HG02678 (cell line): ENCODE results near the gene UGT1A9.
"Not testable (repeated sequence)": the region's sequence is repeated elsewhere in the genome, so short reads cannot be mapped to it uniquely, and the experiment has no call there.

Experiments used
- ATAC-seq: cut with Tn5 transposase; IDR thresholded peaks from one replicate; pipeline ENCODE4 v1.9.1; 2021; ENCODE audit warnings: mild to moderate bottlenecking, moderate library complexity; ENCODE audit not compliant: unreplicated experiment

UGT1A9 gene

DNA sequence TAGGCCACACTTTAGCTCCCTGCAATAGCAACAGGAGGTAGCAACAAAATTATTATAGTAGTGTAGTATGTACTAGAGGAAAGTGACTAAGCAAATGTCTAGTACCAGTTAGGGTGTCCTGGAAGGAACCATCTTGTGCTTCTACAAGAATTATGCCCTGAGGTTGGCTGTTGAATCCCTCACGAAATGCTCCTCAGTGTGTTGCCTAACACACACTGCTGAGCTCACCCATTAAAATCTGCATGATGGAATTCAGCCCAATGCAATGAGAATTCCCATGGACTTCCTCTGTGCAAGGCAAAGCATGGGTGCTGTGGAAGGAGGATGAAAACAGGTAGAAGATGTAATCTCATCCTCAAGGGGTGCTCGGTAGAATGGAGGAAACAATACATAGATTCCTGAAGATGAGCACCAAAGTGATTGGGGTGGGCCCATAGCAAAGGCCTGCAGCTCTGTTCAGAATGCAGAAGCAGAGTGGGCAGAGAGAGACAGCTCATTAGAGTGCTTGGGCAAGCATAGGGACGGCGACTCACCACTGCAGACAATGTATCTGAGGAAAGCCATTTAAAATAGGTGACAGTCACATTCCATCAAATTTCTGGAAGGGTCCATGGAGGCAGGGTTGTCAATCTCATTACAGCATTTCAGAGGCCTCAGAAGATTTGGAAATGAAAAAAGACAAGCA lies 8.8 kb downstream of the UGT1A9 start:
- ATAC-seq: no peak

DNA sequence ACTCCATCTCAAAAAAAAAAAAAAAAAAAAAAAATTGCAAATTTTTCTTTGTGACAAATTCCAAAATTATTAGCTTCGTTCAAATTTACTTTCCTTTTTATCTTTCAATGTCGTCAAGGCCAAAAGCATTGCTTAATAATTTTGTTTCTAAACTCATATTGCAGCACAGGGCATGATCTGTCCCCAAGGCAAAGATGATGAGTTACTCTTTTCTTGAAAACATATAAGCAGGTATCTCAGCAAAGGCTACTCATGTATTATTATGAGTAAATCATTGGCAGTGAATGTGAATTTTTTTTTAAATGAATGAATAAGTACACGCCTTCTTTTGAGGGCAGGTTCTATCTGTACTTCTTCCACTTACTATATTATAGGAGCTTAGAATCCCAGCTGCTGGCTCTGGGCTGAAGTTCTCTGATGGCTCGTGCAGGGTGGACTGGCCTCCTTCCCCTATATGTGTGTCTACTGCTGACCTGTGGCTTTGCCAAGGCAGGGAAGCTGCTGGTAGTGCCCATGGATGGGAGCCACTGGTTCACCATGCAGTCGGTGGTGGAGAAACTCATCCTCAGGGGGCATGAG lies 9.9 kb downstream of the UGT1A9 start, which contains the start of gene UGT1A7:
UGT1A7 (plus strand) TSS at position 381 of the 579 bp plus-strand sequence; CDS start at position 418, 37 bp downstream.
- no peak for ATAC-seq

DNA sequence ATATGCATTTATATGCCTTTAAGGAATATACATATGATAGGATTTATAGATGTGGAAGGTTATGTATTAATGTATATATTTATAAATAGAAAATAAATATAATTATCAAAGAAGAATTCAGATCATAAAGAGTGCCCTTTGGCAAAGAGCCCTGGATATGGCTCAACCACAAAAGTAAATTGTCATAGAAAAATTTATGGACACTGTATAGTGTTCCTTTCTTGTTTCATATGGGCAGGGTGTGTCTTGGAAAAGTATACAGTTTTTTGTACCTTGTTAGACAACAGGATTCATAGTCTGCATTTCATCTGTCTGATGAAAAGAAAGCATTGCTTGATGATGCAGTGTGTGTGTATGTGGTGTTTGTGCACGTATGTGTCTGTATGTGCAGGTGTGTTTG lies 12.9 kb downstream of the UGT1A9 start:
- no peak for ATAC-seq

DNA sequence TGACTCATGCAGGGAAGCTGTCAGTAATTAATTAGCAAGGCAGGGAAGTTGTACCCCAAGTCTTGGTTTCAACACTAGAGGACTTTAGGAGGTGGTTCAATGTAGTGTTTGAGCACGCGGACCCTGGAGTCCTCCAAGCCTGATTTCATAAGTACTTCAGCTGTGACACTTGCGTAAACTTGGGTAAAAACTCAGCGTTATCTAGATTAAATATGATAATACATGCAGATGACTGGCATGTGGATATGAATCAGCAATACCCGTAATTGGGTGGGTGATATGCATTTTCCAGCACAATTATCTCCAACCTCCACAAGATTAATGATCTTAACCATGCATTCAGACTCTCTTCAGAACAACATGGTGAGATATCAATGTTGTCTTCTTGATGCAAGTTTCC lies 15.2 kb downstream of the UGT1A9 start:
- no peak for ATAC-seq

DNA sequence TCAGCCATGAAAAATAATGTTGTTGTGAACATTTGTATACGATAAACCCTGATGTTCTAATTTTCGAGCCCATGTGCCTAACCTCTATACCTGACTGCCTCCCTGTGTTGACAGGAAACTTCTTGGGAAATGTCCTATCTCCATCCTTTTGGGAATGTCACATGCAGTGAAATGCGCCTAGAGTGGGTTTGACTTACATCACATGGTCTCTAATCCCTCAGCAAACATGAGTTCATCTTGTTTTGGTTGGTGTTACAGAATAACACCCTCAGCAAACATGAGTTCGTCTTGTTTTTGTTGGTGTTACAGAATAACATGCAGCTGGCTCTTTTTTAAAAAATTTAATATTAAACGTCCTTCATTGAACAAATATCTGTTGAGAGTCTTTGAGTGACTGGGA lies 16.6 kb downstream of the UGT1A9 start:
- no peak for ATAC-seq

DNA sequence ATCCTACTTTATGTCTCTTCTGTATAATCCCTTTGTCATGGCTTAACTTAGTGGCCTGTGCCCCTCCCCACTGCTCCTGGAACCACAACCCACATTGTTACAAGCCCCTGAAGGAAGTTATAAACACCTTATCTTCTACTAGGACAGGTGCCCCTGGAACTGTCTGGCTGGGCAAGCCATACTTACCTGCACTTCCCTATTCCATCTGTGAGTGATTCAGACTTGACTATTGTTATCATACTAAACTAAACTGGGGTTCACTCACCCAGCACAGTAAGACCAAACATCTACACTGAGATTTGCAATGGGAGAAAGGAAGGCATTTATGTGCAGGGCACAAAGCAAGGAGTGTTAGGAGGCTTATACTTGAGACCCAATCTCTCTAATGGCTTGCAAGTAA lies 17.3 kb downstream of the UGT1A9 start:
- no peak for ATAC-seq

DNA sequence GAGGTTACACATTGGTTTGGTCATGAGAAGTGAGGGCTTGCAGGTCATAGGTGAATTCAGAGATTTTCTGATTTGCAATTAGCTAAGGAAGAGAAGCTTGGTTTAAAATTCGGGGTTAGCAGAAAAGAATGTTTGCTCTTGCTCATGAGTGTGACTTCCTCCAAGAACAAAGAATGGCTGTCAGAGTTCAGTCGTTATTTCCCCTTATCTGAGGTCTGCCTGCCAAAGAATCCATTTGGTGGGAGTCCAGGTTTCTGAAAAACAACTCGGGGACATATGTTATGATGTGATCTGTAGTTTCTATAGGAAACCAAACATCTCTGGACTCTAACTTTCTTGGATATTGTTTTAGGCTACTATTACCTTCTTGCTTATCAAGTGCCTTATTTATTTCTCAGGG lies 17.8 kb downstream of the UGT1A9 start:
- ATAC-seq: no peak

DNA sequence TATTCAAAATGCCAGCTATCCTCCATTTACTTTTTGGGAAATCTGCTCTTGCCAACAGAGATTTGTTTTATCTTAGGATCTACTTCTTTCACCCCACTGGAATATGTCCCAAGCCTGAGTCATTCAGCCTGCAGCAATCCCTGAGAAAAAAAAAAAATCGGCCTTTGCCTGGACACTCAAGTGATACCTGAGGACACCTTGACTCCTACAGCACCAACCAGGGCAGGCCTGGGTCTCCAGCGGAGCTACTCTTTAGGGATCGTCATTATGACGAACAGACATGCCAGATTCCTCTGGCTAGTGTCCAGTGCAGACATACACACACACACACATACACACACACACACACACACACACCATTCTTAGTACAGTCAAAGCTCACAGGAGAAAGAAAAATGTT lies 18.7 kb downstream of the UGT1A9 start:
- no peak for ATAC-seq

DNA sequence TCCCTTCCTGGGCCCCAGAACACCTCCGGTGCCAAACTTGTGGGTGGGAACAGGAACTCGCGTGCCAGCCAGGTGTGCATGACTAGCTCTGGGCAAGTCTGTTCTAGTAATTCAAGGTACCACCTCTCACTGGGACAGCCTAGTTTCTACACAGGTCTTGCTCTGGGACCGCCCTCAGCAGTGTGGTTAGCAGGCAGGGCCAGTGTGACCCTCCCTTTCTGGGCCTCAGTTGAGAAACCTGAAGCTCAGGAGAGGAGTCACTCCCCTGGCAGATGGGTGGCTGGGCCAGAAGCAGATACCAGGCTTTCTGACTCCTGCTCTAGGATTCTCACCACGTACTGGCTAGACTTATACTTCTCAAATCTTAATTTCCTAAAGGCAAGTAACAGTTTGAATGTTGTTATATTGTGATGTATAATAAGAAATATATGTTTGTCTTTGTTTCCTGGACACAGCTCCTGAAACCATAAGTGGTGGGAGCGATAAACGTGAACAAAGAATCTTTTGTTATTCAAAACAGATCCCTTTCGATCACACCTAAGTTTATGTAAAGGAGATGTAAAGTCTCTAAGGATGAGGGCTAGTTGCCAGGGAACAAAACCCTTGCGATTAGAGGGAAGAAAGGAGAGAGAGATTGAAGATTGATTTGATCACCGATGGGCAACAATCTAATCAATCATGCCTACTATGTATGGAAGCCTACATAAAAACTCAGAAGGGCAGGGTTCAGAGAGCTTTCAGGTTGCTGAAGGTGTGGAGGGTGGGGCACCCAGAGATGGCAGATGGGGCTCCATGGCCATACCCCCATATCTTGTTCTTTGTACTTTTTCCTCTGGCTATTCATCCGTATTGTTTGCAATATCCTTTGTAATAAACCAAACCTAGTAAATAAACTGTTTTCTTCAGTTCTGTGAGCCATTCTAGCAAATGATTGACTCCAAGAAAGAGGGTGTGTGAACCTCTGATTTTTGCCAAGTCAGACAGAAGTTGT lies 20.0 kb downstream of the UGT1A9 start:
- no peak for ATAC-seq

DNA sequence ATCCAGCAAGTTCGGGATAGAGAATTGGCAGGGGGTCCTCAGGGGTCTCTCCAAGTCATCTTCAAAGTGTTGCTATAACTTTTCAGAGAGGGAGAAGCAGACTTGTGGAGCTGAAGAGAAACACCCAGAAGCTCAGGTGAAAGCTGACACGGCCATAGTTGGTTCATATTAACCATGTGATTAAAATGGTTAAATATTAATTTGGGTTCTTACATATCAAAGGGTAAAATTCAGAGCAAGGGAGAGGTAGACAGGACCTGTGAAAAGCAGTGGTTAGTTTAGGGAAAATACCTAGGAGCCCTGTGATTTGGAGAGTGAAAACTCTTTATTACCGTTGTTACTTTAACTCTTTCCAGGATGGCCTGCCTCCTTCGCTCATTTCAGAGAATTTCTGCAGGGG lies 20.9 kb downstream of the UGT1A9 start, which contains the start of gene UGT1A6:
UGT1A6 (plus strand) TSS at position 243 of the 400 bp plus-strand sequence; CDS start at position 358, 115 bp downstream.
- no peak for ATAC-seq

DNA sequence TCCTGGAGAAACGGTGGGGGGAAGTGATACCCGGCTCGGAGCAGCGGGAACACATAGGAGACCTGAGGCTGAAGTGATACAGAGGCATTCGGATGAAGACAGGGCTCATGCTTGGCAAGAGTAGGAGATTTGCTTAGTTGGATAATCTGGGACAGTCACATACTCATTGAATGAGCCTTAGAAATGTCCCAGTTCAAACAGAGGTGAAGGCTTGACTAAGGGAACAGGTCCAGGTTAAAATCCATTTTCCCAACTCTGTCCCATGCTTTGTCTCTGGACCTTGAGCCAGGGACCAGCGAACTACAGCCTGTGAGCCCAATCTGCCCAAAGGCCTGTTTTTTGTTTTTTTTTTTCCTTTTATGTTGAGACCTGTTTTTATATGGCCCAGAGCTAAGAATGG lies 22.3 kb downstream of the UGT1A9 start:
- ATAC-seq: no peak

DNA sequence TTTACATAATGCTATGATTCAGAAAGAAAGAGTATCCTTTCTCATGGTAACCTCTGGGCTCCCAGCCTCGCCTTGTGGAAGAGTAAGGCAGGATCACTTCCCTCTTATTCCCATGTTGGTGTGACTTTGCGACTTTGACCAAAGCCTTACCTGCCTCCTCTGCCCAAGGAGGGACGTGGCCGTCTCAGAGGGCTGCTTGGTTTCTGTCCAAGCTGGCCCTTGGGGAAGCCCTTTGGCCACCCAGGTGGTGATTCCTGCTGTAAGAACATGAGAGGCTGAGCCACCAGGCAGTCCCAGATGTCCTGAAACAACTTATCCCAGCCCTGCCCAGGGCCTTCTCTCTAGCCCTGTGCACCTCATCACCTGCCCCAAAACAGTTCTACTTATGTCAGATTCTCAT lies 27.0 kb downstream of the UGT1A9 start:
- no peak for ATAC-seq

DNA sequence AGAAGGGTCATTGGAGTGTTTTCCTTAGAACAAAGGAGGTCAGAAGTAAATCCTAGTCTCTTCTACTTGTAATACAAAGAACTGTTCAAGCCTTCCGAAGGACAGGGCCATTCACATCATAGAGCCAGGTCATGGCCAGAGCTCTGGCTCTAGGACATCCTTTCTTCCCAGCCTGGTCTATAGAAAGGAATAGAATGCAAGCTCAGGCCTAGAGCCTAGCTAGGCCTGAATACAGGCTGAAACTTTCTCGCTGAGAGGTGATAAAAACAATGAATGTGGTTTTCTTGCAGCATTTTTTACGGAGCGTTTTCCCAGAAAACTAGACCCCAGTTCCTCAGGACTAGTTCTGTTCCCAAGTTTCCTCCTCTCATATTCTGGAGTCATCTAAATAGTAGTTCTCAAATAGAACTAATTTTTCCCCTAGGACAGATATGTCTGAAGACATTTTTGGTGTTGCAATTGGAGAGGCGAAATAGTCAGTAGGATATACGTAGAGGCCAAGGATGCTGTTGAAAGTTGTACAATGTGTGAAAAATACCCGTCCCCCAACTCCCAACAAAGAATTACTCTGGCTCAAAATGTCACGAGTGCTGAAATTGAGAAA lies 27.8 kb downstream of the UGT1A9 start:
- no peak for ATAC-seq

DNA sequence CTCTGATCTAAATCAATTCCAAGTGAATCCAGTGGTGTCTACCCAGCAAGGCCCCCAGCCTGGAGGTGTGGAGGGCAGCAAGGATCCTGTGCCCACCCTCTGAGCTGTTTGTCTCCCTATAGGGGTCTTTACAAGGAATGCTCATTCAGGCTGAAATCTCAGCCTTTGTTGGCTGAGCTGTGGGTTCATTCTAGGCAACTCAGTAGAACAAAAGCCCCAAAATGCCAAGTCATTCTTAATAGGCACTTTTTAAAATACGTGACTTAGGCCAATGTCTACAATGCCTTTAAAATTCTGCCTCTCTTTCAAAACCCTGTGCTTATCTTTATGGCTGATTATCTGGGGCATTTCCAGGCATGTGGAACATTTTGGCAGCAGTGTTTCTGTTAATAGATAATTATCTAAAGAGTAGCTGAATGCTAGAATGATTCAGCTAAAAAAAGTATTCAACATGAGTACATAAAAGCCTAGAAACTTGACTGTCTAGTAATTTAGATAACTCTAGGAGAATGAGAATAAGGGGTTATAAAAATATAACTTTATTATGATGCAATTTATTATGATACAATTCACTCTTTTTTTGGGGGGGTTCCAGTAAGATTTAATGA lies 28.4 kb downstream of the UGT1A9 start:
- no peak for ATAC-seq

DNA sequence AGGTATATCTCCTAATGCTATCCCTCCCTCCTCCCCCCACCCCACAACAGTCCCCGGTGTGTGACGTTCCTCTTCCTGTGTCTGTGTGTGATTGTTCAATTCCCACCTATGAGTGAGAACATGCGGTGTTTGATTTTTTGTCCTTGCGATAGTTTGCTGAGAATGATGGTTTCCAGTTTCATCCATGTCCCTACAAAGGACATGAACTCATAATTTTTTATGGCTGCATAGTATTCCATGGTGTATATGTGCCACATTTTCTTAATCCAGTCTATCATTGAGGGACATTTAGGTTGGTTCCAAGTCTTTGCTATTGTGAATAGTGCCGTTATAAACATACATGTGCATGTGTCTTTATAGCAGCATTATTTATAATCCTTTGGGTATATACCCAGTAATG lies 29.1 kb downstream of the UGT1A9 start:
- not testable (repeated sequence) for ATAC-seq

DNA sequence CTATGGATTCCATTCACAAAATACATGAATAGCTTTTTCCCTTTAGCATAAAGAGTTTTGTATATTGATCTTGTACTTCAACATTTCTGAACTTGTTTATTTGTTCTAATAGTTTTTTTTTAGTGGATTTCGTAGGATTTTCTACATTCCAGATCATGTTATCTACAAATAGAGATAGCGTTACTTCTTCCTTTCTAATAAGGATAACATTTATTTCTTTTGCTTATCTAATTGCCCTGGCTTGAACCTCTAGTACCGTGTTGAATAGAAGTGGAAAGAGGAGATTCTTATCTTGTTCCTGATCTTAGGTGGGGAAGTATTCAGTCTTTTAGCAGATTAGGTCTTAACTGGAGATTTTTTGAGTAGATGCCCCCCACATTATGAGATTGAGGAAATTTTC lies 30.5 kb downstream of the UGT1A9 start:
- no peak for ATAC-seq

DNA sequence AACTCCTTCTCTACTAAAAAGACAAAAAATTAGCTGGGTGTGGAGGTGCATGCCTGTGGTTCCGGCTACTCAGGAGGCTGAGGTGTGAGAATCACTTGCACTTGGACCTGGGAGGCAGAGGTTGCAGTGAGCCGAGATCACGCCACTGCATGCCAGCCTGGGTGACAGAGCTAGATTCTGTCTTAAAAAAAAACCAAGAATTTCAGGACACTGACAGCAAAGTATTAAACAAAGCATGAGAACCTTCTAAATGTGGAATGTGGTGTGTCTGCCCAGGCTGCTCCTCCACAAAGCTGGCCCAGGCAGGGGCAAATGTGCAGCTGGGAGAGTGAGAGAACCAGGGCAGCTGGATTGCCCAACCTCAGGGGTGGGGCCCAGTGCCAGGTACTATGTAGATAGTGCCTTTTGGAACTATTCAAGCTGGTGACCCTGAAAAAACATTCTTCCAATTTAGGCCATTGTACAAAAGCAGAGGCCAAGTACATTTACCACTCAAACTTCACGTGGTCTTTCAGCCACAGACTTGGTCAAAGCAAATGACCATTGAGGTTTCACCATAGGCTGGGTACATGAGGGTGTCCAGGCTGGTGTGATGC lies 34.3 kb downstream of the UGT1A9 start:
- no peak for ATAC-seq

DNA sequence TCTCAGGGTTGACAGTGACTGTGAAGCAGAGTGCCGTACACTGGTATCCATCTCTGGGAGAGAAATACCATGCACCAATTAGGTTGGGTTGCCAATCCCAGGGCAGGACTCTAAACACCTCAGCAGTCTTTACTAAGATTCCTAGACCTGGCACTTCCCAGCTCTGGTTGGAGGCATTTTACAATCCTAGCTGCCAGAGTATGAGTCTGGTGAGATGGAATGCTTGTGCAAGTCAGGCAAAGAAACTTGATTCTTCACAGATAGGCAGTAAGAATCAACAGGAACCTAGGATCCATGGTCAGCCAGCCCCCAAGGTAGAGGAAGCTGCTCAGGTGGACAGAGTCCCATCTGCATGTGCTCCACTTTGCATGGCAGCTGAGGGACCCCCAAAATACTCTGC lies 35.0 kb downstream of the UGT1A9 start:
- ATAC-seq: no peak

DNA sequence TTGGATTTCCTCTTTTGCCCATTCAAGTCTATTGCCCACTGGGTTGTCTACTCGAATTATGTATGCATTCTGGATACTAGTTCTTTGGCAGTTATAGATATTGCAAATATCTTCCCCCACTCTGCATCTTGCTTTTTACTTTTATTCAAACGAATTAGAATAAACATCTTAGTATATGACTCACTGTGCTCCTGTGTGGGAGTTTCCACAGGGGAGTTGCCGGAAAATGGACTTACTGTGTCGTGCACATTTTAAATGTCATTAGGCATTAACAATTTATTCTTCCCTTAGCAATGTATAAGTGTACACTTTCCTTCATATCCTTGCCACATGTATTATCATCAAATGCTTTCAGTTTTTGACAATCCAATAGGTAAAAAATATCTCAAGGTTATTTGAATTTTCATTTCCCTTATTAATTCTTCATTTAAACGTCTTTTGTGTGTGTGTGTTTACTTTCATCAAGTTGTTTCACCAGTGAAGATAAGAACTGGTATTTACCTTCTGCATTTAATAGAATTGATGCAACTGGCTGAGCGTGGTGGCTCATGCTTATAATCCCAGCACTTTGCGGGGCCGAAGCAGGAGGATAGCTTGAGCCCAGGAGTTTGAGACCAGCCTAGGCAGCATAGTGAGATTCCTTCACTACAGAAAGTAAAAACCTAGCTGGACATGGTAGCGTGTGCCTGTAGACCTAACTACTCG lies 36.4 kb downstream of the UGT1A9 start:
- ATAC-seq: no peak

DNA sequence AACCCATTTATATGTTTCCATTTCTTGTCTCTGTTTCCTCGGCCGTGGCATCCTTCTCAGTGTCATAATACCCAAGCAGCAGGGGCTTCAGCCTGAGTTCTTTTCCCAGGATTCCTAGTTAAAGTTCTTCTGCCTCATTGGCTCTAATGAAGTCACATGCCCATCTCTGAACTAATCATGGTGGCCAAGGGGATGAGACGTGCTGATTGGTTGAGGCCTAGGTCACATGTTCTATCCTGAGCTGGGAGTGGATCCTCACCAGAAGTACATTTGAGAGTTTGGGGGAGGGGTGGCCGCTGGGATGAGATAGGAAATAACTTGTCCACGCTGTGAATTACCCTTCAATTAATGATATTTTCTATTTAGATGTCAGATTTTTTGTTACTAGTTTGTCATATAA lies 37.2 kb downstream of the UGT1A9 start:
- ATAC-seq: no peak
